GM18909 (cell line): ENCODE measurements around the gene MIGA1.
"Not testable (repeated sequence)": the region's sequence is repeated elsewhere in the genome, so short reads cannot be mapped to it uniquely, and the experiment has no call there.

Experiments used
- ATAC-seq: cut with Tn5 transposase; IDR thresholded peaks from one replicate; pipeline ENCODE4 v1.9.1; 2021; ENCODE audit warnings: mild to moderate bottlenecking; ENCODE audit not compliant: unreplicated experiment, poor library complexity

MIGA1 gene

DNA sequence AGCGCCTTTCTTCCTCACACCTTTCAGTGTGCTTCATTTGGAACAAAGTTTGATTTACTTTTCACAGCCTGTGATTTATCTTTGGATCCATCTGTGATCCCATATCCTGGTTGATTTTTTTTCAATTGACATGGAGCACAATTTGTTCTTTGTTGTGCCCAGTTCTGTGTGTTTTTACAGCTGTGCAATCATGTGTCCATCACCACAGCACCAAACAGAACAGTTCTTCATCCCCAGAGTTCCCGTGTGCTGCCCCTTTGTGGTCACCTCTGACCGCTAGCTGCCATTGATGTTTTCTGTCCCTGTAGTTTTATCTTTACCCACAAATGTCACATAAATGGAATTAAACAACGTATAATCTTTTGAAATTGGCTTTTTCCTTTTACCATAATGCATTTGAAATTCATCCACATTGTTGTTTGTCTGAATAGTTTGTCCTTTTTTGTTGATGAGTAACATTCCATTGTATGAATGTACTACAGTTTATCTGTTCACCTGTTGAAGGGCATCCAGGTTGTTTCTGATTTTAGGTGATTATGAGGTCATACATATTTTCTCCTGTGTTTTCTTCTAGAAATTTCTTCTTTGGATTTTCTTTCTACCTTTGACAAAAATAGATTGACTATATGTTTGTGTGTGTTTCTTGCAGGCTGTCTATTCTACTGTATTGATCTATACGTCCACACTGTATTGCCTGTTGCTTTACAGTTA, 17.4 kb downstream of the MIGA1 start:
- ATAC-seq: no peak

DNA sequence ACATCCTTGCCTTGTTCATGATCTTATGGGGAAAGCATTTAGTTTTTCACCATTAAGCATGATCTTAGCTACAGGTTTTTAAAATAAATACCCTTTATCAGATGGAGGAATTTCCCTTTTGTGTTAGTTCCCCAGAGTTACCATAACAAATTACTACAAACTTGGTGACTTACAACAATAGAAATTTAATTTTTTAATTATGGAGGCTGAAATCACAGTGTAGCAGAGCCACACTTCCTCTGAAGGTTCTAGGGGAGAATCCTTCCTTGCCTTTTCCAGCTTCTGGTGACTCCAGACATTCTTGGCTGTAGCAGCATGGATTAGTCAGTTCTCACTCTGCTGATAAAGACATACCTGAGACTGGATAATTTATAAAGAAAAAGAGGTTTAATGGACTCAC, 18.5 kb downstream of the MIGA1 start:
- ATAC-seq: no peak

DNA sequence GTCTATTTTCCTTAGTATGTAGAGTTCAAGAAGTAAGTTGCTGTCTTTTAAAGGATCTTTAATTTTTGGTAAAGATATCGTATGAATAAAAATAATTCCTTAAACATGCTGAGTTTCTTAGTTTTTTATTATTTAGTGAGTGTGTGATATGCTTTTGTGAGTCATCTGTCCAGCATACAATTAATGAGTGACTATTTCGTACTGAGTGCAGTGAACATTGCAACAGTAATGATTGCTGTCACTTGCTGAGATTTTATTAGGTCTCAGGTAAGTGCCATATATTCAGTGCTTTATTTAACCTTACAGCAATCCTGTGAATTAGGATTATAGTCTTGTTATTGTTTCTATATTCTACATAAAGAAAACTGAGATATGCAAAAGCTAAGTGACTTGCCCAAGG, 22.6 kb downstream of the MIGA1 start:
- ATAC-seq: no peak

GRCh38 chr1:77803371-77803770, 23.9 kb downstream of the MIGA1 start:
- ATAC-seq: no peak

- ATAC-seq: not testable (repeated sequence)
These were observed 30.5 kb downstream of the MIGA1 start for GRCh38 chr1:77809787-77810462.

DNA sequence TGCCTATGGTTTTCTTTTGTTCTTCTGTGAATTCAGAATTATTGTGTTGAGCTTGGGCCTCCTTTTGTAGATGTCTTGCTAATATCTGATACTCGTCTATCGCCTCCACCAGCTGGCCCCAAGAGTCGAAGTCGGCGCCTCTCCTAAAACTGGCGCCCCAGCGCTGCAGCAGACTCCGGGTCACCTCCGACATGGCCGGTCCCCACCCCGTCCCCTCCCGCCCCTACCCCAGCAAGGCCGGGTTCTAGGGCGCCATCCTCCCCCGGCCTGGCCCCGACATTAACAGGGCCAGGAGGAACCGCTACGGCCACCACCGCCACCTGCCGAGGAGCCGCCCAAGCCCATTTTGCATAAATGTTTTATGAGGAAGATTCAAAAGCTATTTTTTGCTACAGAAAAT, 32.1 kb downstream of the MIGA1 start:
- ATAC-seq: not testable (repeated sequence)

DNA sequence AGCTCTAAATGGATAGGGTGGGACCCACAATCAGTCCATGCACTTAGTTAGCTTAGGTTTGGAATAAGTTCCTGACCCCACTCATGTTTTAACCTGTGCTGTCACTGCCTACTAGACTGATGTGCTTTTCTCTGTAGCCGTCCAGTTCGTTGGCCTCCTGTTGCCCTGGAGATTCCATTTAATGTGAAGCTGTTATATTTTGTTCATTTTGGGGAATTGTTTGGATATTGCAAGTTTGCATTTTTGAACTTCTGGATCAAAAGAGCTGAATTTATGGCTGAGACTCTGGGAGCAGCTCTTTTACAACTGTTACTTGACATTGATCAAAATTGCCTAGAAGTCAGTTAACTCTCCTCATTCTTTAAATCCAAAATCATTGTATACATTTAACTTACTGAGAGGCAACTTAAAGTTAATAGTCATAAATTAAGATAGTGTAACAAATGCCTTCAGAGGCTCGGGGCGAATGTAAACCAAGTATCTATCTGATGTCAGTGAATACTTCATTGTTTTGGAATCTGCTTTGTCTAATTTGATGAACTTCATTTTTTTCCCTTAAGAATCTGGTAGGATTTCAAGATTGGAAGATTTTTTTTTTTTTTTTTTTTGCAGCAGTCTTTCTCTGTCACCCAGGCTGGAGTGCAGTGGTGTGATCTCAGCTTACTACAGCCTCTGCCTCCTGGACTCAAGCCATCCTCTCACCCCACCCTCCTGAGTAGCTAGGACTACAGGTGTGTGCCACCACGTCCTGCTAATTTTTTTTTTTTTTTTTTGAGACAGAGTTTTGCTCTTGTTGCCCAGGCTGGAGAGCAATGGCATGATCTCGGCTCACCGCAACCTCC, 38.1 kb downstream of the MIGA1 start:
- ATAC-seq: no peak

DNA sequence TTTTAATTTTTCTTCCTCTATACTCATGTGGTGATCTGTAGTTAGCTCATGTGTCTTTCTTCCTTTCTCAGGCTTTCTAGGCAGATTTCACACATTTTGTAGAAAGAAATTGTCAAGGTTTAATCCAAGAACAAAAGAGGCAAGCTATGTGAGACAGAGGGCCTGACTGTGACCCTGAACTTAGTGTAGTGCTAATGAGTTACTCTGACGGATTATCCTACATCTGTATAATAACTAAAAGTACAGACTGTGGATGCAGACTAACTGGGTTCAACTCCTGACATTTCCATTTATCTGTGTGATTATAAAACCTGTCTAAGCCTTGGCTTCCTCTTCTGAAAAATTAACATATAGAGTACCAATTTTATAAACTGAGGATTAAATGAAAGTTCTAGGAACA, 40.7 kb downstream of the MIGA1 start:
- no peak for ATAC-seq

DNA sequence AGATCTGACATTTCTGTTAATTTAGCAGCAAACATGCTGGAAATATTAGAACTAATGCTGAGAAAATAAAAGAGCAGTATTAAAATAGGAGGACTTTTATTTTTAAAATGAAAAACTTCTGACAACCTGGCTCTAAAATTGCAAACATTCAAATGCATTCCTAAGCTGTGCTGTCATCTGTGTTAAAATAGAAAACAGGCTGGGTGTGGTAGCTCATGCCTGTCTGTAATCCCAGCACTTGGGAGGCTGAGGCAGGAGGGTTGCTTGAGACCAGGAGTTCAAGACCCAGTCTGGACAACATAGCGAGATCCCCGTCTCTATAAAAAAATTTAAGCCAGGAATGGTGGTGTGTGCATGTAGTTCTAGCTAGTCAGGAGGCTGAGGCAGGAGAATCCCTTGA, 44.6 kb downstream of the MIGA1 start:
- ATAC-seq: no peak

DNA sequence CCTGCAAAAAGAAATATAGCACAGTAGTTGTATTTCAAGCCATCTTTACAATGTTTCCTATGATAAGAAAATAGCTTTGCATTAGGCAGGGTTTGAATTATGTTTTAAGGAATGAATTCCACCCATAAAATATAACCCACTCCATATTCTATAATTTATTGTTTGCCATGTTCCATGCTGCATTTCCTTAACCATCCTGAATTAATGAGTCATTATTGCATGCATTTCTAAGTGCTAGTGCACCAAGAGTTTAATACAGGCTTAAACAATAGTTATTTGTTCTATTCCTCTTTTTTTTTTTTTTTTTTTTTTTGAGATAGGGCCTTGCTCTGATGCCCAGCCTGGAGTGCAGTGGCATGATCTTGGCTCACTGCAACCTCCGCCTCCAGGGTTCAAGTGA, 45.2 kb downstream of the MIGA1 start:
- no peak for ATAC-seq

DNA sequence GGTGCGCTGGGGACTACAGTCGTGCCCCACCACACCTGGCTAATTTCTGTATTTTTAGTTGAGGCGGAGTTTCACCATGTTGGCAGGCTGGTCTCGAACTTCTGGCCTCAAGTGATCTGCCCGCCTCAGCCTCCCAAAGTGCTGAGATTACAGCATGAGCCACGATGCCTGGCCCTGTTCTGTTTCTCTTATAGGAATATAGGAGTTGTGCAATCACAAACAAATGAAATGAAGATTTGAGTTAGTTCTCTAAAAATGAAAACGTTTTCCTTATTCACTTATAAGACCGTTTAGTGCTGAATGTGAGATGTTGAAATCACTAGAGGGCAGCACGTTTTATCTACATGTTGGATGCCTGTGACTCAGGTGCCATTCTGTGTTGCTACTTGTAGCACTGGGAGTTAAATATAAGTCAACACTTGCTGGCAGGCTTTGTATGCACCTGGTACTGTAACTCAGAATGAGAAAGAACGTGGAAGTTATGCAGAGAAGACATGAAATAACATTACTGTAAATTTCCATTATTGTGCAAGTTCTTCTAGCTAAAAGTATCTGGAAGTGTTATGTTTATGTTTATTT, 45.8 kb downstream of the MIGA1 start:
- peak; percentile 59 for ATAC-seq

GRCh38 chr1:77826851-77827250, 47.4 kb downstream of the MIGA1 start:
- ATAC-seq: not testable (repeated sequence)

- no peak for ATAC-seq
These were observed 48.6 kb downstream of the MIGA1 start for GRCh38 chr1:77828098-77828497.

DNA sequence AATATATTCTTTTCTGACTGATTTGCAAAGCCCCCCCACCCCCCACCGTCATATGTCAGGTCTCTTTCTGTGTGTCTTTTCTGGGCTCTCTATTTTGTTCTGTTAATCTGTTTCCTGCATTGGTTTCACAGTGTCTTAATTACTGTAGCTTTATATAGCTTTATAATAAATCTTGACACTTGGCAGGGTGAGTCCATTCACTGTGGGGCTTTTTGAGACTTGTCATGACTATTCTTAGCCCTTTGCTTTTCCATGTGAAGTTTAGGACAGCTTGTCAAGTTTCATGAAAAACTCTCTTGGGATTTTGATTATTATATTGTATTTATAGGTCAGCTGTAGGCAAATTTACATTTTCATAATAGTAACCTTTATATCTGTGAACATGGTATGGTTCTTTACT, 50.4 kb downstream of the MIGA1 start:
- no peak for ATAC-seq

DNA sequence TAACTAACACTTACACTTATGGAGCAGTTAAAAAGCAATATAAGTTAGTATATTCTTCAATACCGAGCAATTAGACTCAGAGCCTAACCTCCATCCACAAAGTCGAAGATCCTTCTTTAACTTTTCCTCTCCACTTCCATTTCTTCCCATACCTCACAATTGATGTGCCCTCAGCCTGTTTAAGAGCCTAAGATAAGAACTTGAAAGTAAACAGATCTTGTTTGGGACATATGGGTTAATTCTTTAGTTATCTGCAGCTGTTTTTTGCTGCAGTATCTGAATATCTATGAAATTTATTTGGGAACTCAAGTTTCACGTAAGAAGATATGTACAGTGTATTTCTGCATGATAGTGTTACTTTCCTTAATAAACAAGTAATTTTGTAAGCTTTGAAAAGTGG, 51.5 kb downstream of the MIGA1 start:
- ATAC-seq: no peak

DNA sequence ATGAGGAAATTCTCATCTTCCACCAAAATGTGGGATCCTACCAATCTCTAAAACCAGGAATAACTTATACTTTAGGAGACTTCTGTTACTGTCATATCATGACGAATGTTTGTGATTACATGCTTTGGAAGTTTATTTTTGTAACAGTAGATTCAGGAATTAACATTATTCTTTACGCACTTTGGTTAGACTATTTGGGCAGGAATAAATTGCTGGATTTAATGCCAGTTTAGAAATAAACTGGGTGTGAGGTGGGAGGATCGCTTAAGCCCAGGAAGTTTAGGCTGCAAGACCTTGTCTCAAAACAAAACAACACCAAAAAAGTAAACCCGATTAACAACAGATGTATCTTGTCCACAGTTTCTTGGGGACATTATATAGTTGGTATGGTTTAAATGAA, 52.1 kb downstream of the MIGA1 start:
- ATAC-seq: no peak

- no peak for ATAC-seq
These were observed 52.7 kb downstream of the MIGA1 start for GRCh38 chr1:77831976-77832711.

DNA sequence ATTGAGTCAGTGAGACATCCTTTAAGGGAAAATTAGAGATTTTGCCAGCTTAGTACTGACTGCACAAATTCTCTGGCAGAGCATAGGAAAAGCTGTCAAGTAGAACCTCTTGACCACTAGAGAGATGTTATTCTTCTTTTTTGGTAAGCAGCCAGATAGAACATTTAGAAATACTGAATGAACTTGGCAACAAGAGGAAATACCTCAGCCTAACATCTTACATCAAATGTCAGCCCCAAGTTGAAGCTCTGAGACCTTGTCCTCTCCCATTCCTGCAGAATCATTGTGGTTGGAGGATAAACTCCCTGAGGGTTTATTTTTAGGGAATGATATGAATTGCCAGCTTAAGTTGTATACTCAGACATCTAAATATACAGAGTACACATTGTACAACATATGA, 53.5 kb downstream of the MIGA1 start:
- no peak for ATAC-seq

DNA sequence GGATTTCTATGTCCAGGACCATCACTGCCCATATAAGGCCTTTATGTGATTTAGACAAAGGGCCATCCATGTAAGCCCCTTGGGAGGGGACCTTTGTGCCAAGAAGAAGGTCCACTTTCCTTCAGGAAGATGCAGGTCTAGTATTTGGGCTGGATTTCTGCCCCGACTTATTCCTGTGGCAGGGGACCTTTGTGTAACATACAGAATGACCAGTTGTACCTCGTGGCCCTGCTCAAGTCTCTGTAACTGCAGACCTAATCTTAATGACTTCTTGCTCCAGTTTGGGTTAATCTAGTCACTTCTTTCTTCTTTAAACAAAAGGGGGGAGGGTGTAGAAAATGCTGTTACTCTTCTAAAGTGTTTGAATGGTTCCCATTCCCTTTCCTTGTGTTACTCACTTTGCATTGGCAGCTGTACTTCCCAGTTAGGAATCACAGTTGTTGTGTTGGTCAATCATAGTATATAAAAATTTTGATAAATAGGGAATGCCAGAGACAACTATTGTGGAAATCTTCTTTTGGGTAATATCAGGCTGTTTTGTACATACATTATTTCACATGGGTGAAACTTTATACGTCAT, 54.2 kb downstream of the MIGA1 start:
- ATAC-seq: no peak

DNA sequence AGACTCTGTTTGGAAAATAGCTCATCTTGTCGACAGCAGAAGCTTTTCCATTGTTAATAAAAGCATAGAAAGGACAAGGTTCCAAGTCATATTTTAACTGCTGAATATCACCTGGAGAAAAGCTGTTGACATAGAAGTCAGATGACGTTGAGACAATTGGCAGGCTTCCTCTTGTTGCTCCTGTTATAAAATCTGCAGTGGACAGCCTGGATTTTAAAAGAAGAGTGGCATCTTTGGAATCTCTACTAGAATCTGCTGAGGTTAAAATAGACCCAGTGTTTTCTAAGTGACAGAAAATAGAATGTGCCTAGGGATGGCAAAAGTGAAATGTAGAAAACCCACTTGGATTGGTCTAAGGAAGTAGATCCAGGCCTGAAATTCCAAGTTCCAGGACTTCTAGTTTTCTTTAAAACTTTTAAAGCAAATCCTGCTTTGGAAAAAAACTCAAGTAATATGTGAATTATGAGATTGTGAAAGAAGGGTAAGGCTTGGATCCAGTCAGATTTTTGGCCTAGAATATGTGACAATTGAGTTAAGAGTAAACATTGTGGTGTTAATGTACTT, 55.4 kb downstream of the MIGA1 start:
- ATAC-seq: no peak
